Measurements from ENCODE around the gene MTCL3.
A peak's percentile ranks its signal among the peaks of the same experiment; 100 is the strongest.

The MTCL3 gene

GRCh38 chr6:127468936-127469335, 50.2 kb downstream of the MTCL3 start:
- DNase-seq (ENCODE audit: low spot score) = no peak

DNA sequence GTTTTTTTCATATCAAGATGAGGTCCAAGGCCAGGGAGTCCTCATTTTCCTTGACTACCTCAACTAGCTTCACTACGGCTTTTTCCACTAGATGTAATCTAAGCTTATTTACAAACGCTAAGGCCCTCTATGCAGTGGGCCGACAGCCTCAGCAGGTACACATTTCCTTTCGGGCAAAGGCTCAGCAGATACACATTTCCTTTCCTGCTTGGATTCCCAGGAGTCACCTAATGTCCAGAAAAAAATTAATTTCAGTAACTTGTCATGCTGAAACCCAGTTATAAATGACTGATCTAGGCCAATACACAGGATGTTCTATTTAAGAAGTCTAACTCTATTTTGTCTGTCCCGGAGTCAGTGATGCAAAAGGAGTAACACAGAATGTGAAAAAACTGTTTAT, 52.7 kb downstream of the MTCL3 start:
- DNase-seq (ENCODE audit: low spot score) = no peak

DNA sequence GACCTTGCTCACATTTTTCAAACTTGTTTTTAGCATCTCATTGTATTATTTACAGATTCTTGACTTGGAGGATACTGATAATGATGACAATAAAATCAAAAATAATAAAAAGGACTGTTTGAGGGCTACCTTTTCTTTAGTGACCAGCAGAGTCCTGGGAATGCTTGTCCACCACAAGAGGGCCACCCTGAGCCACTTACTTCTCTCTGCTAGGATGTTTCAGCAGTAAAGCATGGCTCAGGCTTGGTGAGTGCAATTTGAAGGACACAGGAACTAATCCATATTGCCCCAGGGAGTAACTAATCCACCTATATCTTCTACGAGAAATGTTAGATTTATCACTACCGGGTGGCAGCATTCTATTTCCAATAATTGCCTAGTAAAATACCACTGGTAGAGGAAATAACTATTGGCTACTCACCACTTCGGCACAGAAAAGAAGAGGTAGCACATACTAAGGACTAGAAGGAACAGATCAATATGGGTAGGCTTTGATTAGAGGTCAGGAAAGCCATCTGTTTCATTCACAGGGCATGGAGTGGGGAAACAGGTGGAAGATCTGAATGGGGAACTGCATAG, 54.2 kb downstream of the MTCL3 start:
- peak; percentile 81 for DNase-seq (ENCODE audit: low spot score)

- DNase-seq (ENCODE audit: low spot score) = peak; percentile 87
Measured at GRCh38 chr6:127464161-127464880, 54.8 kb downstream of the MTCL3 start.

DNA sequence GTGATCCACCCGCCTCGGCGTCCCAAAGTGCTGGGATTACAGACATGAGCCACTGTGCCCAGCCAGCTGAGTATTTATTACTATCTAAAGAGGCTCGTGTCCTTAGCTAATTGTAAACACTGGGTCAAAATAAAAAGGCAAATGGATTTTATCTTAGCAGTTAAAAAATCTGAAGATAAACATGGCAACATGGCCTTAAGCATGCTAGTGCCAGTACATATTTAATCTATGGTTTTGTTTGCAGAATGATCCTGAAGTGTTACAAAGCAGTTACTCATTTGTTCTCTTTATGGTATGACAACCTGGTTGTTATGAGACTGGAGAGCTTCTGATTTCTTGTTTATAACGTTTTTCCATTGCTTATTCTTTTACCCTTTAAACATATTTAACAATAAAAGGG, 56.1 kb downstream of the MTCL3 start:
- no peak for DNase-seq (ENCODE audit: low spot score)

GRCh38 chr6:127462376-127462775, 56.8 kb downstream of the MTCL3 start:
- DNase-seq (ENCODE audit: low spot score) = no peak

- no peak for DNase-seq (ENCODE audit: low spot score)
Measured at GRCh38 chr6:127460465-127460864, 58.7 kb downstream of the MTCL3 start.

- peak; percentile 69 for DNase-seq (ENCODE audit: low spot score)
Measured at GRCh38 chr6:127459231-127459641, 59.9 kb downstream of the MTCL3 start, which contains the start of gene KIAA0408. TSS of gene KIAA0408 (minus strand) at chr6:127459389. CDS start at chr6:127453981, 5,408 bp downstream.

GRCh38 chr6:127458817-127459216, 60.3 kb downstream of the MTCL3 start:
- peak; percentile 62 for DNase-seq (ENCODE audit: low spot score)

GRCh38 chr6:127458222-127458621, 60.9 kb downstream of the MTCL3 start:
- DNase-seq (ENCODE audit: low spot score) = no peak

DNA sequence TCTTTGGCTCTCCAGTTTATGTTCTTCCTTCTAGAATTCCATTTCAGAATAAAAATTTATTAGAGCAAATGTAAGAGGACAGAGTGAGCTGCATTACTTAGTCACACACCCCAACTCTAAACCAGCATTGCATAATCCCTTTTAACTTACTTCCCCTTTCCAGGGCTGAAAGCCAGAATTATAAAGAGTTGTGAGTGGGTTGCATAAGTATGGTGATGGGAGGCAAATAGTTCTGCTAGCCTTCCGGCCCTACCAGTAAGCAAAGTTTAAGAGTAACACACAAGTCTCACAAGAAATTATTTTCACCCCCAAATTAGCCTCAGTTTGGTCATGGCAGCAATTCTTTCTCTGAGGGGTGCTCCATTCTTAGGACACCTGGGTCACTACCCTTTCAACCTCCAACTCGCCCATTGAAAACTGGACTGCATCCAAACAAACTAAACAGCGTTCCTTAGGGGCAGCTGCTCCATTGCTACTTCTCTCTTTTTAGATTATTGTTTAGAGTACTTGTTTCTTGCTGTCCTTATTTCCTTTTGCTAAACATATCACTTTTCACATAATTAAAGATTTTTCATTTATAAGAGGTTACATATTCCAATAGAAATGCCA, 61.6 kb downstream of the MTCL3 start:
- peak; percentile 28 for DNase-seq (ENCODE audit: low spot score)

DNA sequence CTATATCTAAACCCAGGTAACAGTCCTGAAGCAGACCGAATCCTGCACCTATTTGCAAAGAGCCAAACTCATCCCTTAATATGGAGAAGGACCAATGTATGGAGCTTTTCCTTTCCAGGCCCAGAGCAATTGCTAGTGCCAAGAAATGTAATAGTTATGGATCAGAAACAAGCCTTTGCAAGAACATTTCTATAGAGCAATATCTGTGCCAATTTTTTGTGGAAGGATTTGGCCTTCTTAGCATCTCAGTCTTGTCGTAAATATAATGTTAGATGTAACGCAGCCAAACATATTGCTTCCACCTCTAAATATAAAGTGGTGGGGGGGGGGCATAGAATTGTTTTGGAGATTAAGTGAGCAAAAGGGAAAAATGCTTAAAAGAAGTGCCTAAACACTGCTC, 62.7 kb downstream of the MTCL3 start:
- DNase-seq (ENCODE audit: low spot score) = no peak

DNA sequence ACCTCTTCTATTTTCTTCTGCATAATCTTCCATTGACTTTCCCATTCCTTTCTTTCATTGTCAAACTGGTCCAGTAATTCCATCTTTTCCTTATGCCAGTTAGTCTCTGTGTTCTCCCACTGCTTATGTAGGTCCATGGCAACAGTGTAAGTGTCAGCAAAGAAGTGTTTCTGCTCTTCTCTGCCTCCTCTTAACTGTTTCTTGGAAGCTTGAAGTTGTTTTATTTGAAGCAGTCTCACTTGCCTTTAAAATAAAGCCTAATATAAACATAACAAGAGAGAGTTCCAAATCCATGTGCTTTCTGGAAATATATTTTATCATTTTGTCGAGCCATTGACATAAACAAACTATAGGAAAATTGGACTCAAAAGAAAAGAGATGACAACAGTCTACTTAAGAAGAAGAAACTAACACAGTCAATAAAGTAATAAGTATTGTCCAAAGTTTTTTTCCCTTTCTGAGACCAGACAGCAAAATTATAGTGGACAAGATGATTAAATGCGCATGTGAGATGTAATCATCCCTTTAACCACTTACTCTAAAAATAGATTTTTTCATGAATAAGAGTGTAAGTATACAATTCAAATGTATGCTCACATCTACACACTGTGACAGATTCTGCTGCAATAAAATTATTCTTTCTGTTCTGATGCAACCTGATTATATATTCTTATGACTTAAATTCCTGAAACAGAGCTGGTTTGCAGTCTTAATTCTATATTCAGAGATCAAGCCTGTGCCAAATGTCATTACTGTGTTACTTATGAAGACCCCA, 65.1 kb downstream of the MTCL3 start:
- DNase-seq (ENCODE audit: low spot score) = no peak

GRCh38 chr6:127452803-127453202, 66.3 kb downstream of the MTCL3 start:
- DNase-seq (ENCODE audit: low spot score) = no peak

- DNase-seq (ENCODE audit: low spot score) = no peak
Measured at GRCh38 chr6:127451388-127451787, 67.7 kb downstream of the MTCL3 start.

DNA sequence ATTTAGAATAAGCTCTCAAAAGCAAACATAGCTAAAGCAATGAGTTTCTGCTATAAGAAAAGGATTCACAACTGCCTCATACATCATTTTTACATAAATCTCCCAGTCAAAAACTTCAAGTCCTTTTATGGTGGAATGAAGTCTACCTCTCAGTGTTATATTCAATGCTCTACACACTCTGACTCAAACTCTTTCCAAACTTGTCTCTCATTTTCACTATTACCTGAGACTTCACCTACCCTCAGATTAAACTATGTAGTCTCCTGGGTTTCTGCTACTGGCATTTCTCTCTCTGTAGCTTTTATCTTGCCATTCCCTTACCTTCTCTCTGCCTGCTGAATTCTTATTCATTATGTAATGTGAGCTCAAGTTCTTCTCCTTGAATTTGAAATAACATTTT, 71.4 kb downstream of the MTCL3 start:
- no peak for DNase-seq (ENCODE audit: low spot score)

DNA sequence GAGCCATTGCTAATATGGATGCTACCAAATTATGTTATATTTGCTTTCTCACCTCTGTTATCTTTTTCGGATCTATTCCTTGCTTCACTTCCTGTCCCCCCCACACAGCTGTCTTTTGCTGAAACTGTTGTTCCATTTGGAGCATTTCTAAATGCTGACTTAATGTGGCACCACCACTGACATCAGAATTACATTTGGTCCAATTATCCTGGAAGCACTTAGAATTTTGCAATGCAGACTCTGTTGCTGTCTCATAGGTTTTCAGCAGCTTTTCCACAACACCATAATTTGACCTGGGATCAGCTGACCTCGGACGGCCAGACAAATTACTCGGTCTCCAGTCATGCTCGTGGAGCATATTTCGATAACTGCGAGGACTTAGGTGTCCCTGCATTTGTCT, 72.8 kb downstream of the MTCL3 start:
- no peak for DNase-seq (ENCODE audit: low spot score)

DNA sequence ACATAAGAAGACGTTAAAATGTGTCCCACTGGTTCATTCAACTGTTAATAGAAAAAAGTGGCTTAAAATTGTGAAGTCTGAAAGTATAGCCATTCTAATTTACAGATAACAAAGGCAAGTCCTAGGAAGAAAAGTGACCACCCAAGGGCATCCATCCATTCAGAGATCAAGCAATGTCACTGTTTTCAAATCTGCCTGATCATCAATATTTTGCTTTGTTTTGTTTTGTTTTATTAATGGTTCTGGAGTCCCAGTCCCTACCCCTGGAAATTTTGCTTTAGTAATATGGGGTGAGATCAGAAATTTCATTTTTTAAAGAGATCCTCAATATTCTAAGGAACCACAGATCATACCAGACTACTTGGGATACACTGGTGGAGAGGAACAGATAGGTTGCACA, 77.3 kb downstream of the MTCL3 start:
- DNase-seq (ENCODE audit: low spot score) = no peak

DNA sequence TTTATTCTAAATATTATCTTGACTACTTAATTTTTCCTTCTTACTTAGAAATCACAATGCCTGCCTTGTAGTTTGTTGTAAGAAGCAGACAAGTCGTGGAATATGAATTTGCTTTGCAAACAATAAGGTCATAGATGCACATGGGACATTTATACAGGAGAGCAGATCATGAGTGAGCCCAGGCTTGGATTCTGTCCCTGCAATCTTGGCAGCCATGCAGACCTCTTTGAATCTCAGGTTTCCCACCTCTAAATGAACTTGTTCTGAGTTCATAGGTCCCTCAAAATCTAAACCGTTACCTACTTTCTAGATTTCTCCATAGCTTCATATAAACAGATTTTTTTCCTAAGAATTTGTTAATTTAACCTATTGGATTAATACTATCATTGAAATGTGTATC, 79.4 kb downstream of the MTCL3 start:
- no peak for DNase-seq (ENCODE audit: low spot score)

- no peak for DNase-seq (ENCODE audit: low spot score)
Measured at GRCh38 chr6:127436578-127437110, 82.5 kb downstream of the MTCL3 start.

DNA sequence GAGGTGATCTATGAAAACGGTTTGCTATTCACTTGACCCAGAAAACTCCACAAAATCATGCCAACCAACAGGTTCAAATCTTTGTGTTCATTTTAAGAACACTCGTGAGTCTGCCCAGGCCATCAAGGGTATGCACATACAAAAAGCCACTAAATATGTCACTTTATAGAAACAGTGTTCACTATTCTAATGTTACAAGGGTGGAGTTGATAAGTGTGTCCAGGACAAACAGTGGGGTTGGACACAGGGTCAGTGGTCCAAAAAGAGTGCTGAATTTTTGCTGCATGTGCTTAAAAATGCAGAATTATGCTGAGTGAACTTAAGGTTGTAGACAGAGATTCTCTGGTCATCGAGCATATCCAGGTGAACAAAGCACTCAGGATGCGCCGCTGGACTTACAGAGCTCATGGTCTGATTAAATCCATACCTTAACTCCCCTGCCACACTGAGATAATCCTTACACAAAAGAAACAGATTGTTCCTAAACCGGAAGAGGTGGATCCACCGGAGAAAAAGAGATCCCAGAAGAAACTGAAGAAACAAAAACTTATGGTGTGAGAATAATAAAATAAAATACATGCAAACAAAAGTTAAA, 83.4 kb downstream of the MTCL3 start:
- DNase-seq (ENCODE audit: low spot score) = no peak

DNA sequence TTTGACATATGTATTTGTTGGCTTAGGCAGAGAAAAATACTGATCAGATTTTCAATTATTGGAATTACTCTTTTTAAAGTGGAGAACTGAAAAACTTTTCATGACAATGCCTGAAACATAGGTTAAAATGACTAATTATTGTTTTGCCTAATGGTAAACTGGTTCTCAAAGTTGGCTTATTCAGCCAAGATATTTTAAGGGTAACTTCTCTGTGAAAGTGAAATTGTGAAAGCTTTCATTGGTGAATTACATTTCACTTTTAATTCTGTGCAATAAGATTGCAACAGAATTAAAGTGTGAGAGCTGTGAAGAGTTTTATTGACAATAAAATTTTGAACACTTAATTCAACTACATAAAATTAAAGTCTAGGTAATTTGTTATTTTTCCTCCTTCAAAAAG, 84.5 kb downstream of the MTCL3 start:
- DNase-seq (ENCODE audit: low spot score) = no peak

Measured in AG08395 (cell line).